ENCODE results near the gene DCLK3.

- TF ChIP-seq CREB1 (IDR thresholded peaks at IDR 0.05; ENCODE audit: low read depth) (no peak), CEBPB (IDR thresholded peaks at IDR 0.05) (no peak)
Measured at GRCh38 chr3:36674816-36675215, 89.5 kb downstream of the DCLK3 start.

Measured in Ishikawa (cell line).